Endothelial cell of umbilical vein (primary cell): ENCODE measurements around the gene DNAI2. TPM values are rescaled to one million over a fixed set of nuclear protein-coding genes. Genes with fewer than 3 reads are reported as not detected.

Experiments
- BruUV-seq: library from RNA; stranded (reverse); fragments of 400-500 nt; replicated peaks from 2 replicates; lab custom pipeline; 2021; lab: Mats Ljungman, UMichigan
- CTCF ChIA-PET: fragments of 300-600, 350-600 bp; sonication (Branson Sonifier 250); formaldehyde crosslinking; loops from one replicate; lab custom pipeline; 2021; ENCODE audit warnings: antibody characterized with exemption, inconsistent platforms; lab: Charles Lee
- POLR2A ChIA-PET: fragments of 300-600, 350-600 bp; sonication (Branson Sonifier 250); formaldehyde crosslinking; loops from one replicate; lab custom pipeline; 2021; ENCODE audit warnings: antibody characterized with exemption, inconsistent platforms; lab: Charles Lee
- DNase-seq: peaks from one replicate; pipeline ENCODE4 v3.0.0-alpha.2; 2011; ENCODE audit warnings: low read depth, low spot score
- FAIRE-seq: peaks from 2 replicates; lab custom pipeline; 2011; peaks lifted over from hg19 to GRCh38; lab: Jason Lieb, UNC
- H2AFZ ChIP-seq: 2 replicates; pipeline ENCODE4 v1.6.0; 2012; ENCODE audit warnings: low read depth, low read length, control low read depth, inconsistent platforms
- H3K27ac ChIP-seq: 2 replicates; pipeline ENCODE4 v1.5.1; 2011; ENCODE audit warnings: low read depth, mild to moderate bottlenecking, control low read depth, low read length, moderate library complexity; ENCODE audit not compliant: insufficient read depth
- H3K27me3 ChIP-seq, 2 experiments: 2 replicates each; pipeline versions ENCODE4 v1.6.0 to v1.6.1; 2011; ENCODE audit warnings: low read length in 2 of 2, mixed read lengths in 1 of 2; ENCODE audit not compliant: control insufficient read depth in 2 of 2, insufficient read depth in 2 of 2
- H3K36me3 ChIP-seq, 2 experiments: 2 replicates in 1 of 2; 3 replicates in 1 of 2; pipeline ENCODE4 v1.5.1; 2011; ENCODE audit warnings: low read length in 2 of 2, mild to moderate bottlenecking in 1 of 2, moderate library complexity in 1 of 2; ENCODE audit not compliant: control insufficient read depth in 2 of 2, insufficient read depth in 2 of 2; ENCODE audit errors: extremely low read depth in 1 of 2
- H3K4me1 ChIP-seq: 3 replicates; pipeline ENCODE4 v1.5.1; 2011; ENCODE audit warnings: mild to moderate bottlenecking, low read length; ENCODE audit not compliant: control insufficient read depth, insufficient read depth; ENCODE audit errors: extremely low read depth
- H3K4me2 ChIP-seq: 2 replicates; pipeline ENCODE4 v1.6.1; 2011; ENCODE audit warnings: low read length, control low read depth, mixed read lengths; ENCODE audit not compliant: insufficient read depth
- H3K4me3 ChIP-seq, 3 experiments: fragments of 200-600 bp in 1 of 3; sonication (generic), shearing (Covaris generic) in 1 of 3; replicated peaks in 1 of 3; 2 replicates each; pipeline ENCODE4 v1.5.1; 2011 to 2016; ENCODE audit warnings: control low read depth in 3 of 3, low read length in 3 of 3, mild to moderate bottlenecking in 2 of 3, inconsistent platforms in 1 of 3, low read depth in 1 of 3, moderate library complexity in 1 of 3; ENCODE audit not compliant: insufficient read depth in 1 of 3
- H3K79me2 ChIP-seq: 2 replicates; pipeline ENCODE4 v1.6.0; 2012; ENCODE audit warnings: low read length, inconsistent platforms; ENCODE audit not compliant: control insufficient read depth, insufficient read depth
- H3K9ac ChIP-seq: replicated peaks from 2 replicates; pipeline ENCODE3; 2011; ENCODE audit warnings: low read length, control low read depth; ENCODE audit not compliant: insufficient read depth; ENCODE audit errors: extremely low read depth
- H3K9me1 ChIP-seq: replicated peaks from 3 replicates; pipeline ENCODE4 v1.6.0; 2011; ENCODE audit warnings: mild to moderate bottlenecking, low read length; ENCODE audit not compliant: control insufficient read depth, insufficient read depth; ENCODE audit errors: extremely low read depth
- H3K9me3 ChIP-seq: replicated peaks from 2 replicates; pipeline ENCODE4 v1.5.1; 2012; ENCODE audit warnings: low read length, inconsistent platforms; ENCODE audit not compliant: control insufficient read depth, insufficient read depth
- H4K20me1 ChIP-seq: replicated peaks from 2 replicates; pipeline ENCODE3; 2011; ENCODE audit warnings: mild to moderate bottlenecking, low read length; ENCODE audit not compliant: control insufficient read depth, insufficient read depth; ENCODE audit errors: extremely low read depth
- EZH2 ChIP-seq: IDR thresholded peaks from 2 replicates; pipeline ENCODE4 v1.6.1; 2012; ENCODE audit warnings: borderline replicate concordance, low read depth, mild to moderate bottlenecking, moderate library complexity, low read length, inconsistent platforms; ENCODE audit not compliant: severe bottlenecking
- FOS ChIP-seq: IDR thresholded peaks from 2 replicates; pipeline ENCODE4 v1.6.1; 2011; ENCODE audit warnings: mild to moderate bottlenecking, low read length, moderate library complexity, borderline replicate concordance; ENCODE audit not compliant: insufficient read depth
- GATA2 ChIP-seq: IDR thresholded peaks from 2 replicates; pipeline ENCODE4 v1.7.0; 2011; ENCODE audit warnings: low read depth, mild to moderate bottlenecking, moderate library complexity, mixed read lengths, low read length; ENCODE audit not compliant: insufficient read length, insufficient read depth
- JUN ChIP-seq: IDR thresholded peaks from 2 replicates; pipeline ENCODE4 v1.6.1; 2011; ENCODE audit warnings: borderline replicate concordance, low read depth; ENCODE audit not compliant: insufficient read length, insufficient read depth
- MAX ChIP-seq: IDR thresholded peaks from 2 replicates; pipeline ENCODE4 v1.6.1; 2011; ENCODE audit not compliant: insufficient read depth, insufficient read length
- MYC ChIP-seq: IDR thresholded peaks from one replicate; pipeline ENCODE4 v1.6.1; 2011; ENCODE audit warnings: mild to moderate bottlenecking, low read depth, low read length
- POLR2A ChIP-seq: IDR thresholded peaks from 2 replicates; pipeline ENCODE4 v1.6.1; 2012; ENCODE audit warnings: low read depth, mild to moderate bottlenecking, control low read depth, low read length
- POLR2AphosphoS5 ChIP-seq: IDR thresholded peaks from 2 replicates; pipeline ENCODE4 v1.6.1; 2012; ENCODE audit warnings: low read depth, mild to moderate bottlenecking, control low read depth, low read length, moderate library complexity; ENCODE audit not compliant: insufficient read depth
- dilution Hi-C: fragments of 300-500 bp; cut with MboI; formaldehyde crosslinking; loops from one replicate; pipeline ENCODE4 v1.15.0; 2019; ENCODE audit warnings: low sequenced_read_pairs; ENCODE audit not compliant: extremely low pct_ligation_motif_present
- intact Hi-C: fragments of 100-400 bp; cut with micrococcal nuclease; formaldehyde crosslinking; loops from one replicate; pipeline ENCODE4 v1.10.0; 2022
- polyA plus RNA-seq, 4 experiments: library from polyadenylated mRNA; depleted of rRNA in 3 of 4; stranded (reverse) in 3 of 4; unstranded in 1 of 4; fragments of >200 nt; gene quantifications; 2 replicates each; pipeline versions ENCODE4 v1.2.1 to v1.2.3, GENCODE V29; 2011 to 2012; ENCODE audit warnings: missing spikeins in 1 of 4
- total RNA-seq: library from RNA; stranded (reverse); gene quantifications from 2 replicates; pipeline ENCODE4 v1.2.3, GENCODE V29; 2021
- TF ChIP-seq, protein P1 (sequence below), 2 donors: IDR thresholded peaks; 1 replicate in 1 of 2; 2 replicates in 1 of 2; pipeline ENCODE4 v1.5.1; 2011; ENCODE audit warnings: low read length in 2 of 2, mild to moderate bottlenecking in 2 of 2, moderate library complexity in 2 of 2, control low read depth in 1 of 2, inconsistent platforms in 1 of 2, low read depth in 1 of 2; ENCODE audit not compliant: insufficient read depth in 1 of 2; ENCODE audit errors: extremely low read depth in 1 of 2

Gene DNAI2
- total and polyA plus RNA-seq, 2 donors (not counting 3 experiments of a cell fraction or from before 2014, with no cell fraction given), result not detected

DNA sequence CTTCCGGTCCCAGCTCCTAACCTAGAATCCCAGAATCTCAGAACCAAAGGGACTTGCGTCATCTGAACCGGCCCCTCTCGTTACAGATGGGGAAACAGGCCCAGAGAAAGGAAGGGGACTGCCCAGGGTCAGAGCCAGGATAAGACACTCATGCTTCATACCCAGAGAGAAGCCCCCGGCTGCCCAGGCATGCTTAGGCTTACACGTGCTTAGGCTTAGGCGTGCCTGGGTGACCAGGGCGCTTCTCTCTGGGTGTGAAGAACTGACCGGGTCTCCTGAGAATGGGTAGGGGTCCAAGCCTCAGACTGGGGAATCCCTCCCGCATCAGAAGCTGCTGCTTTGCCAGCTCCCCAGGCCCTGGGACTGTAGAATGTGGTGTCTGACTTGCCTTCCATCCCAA is 29.9 kb upstream of the DNAI2 start:
- DNase-seq (no peak), FAIRE-seq (no peak)
- Histone ChIP-seq H3K9me3 (no peaks in the 10 kb centered on the region), H3K27ac (no peak overlapping the region), H3K4me2 (no peak overlapping the region), H3K4me1 (no peaks in the 10 kb centered on the region), H3K4me3 (no peak overlapping the region), H3K36me3 (no peaks in the 10 kb centered on the region), H3K27me3 (no peaks in the 10 kb centered on the region), H4K20me1 (no peaks in the 10 kb centered on the region), H2AFZ (no peak overlapping the region), H3K9me1 (no peaks in the 10 kb centered on the region), H3K79me2 (no peaks in the 10 kb centered on the region), H3K9ac (no peak overlapping the region)
- intact Hi-C loops, result no loop called here
- TF ChIP-seq GATA2, result no peak
- TF ChIP-seq POLR2A, result no peak
- no peak for TF ChIP-seq MAX
- TF ChIP-seq JUN, result no peak
- TF ChIP-seq, protein P1, sequence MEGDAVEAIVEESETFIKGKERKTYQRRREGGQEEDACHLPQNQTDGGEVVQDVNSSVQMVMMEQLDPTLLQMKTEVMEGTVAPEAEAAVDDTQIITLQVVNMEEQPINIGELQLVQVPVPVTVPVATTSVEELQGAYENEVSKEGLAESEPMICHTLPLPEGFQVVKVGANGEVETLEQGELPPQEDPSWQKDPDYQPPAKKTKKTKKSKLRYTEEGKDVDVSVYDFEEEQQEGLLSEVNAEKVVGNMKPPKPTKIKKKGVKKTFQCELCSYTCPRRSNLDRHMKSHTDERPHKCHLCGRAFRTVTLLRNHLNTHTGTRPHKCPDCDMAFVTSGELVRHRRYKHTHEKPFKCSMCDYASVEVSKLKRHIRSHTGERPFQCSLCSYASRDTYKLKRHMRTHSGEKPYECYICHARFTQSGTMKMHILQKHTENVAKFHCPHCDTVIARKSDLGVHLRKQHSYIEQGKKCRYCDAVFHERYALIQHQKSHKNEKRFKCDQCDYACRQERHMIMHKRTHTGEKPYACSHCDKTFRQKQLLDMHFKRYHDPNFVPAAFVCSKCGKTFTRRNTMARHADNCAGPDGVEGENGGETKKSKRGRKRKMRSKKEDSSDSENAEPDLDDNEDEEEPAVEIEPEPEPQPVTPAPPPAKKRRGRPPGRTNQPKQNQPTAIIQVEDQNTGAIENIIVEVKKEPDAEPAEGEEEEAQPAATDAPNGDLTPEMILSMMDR (IDR thresholded peaks at IDR 0.05; ENCODE audit: extremely low read depth in 1 of 2, insufficient read depth in 1 of 2, low read depth in 1 of 2, low read length in 2 of 2), result no peak
- no peak for TF ChIP-seq EZH2
- no peak for TF ChIP-seq FOS
- TF ChIP-seq MYC, result no peak
- TF ChIP-seq POLR2AphosphoS5, result no peak
- ChIA-PET CTCF (no interaction called here), POLR2A (no interaction called here)
- dilution Hi-C loops, result no loop called here
- BruUV-seq, result no TSS peak
